Kidney epithelial cell (primary cell): ENCODE results near the gene IL1B. TPM values are rescaled to one million over a fixed set of nuclear protein-coding genes. Genes with fewer than 3 reads are reported as not detected.

ENCODE experiments used
- DNase-seq: peaks from one replicate; pipeline ENCODE4 v3.0.0-alpha.2; 2010; ENCODE audit warnings: low read depth
- H3K27me3 ChIP-seq: 2 replicates; pipeline ENCODE4 v1.6.0; 2011; ENCODE audit warnings: low read length; ENCODE audit not compliant: control insufficient read depth, insufficient read depth
- H3K36me3 ChIP-seq: 2 replicates; pipeline ENCODE4 v1.5.1; 2011; ENCODE audit warnings: low read length; ENCODE audit not compliant: control insufficient read depth, insufficient read depth
- H3K4me3 ChIP-seq: 2 replicates; pipeline ENCODE4 v1.5.1; 2011; ENCODE audit warnings: low read depth, mild to moderate bottlenecking, control low read depth, low read length
- total RNA-seq: library from RNA; depleted of rRNA; stranded (reverse); fragments of >200 nt; gene quantifications from 2 replicates; pipeline ENCODE4 v1.2.3, GENCODE V29; 2015
- TF ChIP-seq, protein P1 (sequence below): IDR thresholded peaks from 2 replicates; pipeline ENCODE4 v1.5.1; 2011; ENCODE audit warnings: mild to moderate bottlenecking, moderate library complexity, low read length, control low read depth, inconsistent platforms; ENCODE audit not compliant: insufficient read depth, poor library complexity, severe bottlenecking

IL1B gene
- total RNA-seq, 1 donor from 2014 or later = 0.13 TPM

DNA sequence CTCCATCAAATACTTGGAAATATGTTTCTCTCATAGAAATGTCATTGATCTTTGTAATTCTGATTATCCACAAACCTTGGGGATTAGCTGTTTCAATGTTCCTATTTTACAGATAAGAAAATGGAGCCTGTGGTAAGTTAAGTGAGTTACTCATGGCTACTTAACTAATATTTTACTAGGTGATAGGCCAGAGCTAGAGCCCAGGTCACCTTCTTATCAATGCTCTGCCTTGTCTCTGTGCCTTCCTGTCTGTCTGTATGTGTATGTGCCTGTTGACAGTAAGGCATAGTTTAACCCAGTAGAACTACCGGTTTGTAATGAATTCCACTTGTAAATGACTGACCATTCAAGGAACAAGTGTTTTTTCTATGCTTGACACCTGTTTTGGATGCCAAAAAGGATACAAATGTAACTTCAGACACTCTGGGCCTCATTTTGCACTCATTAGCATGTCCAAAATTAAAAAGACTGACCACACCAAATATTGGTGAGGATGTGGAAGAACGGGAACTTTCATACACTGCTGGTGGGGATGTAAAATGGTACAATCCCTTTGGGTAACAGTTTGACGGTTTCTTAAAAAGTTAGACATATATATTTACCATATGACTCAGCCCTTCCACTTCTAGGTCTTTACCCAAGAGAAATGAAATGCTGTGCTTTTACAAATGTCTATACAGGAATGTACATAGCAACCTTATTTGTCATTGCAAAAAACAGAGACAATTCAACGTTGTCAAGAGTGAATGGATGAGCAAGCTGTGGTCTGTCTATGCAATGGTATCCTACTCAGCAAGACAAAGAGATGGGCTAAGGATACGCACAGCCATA, 32.7 kb downstream of the IL1B start:
- Histone ChIP-seq H3K4me3 (no peak overlapping the region), H3K27me3 (no peaks in the 10 kb centered on the region), H3K36me3 (no peaks in the 10 kb centered on the region)
- TF ChIP-seq, protein P1, sequence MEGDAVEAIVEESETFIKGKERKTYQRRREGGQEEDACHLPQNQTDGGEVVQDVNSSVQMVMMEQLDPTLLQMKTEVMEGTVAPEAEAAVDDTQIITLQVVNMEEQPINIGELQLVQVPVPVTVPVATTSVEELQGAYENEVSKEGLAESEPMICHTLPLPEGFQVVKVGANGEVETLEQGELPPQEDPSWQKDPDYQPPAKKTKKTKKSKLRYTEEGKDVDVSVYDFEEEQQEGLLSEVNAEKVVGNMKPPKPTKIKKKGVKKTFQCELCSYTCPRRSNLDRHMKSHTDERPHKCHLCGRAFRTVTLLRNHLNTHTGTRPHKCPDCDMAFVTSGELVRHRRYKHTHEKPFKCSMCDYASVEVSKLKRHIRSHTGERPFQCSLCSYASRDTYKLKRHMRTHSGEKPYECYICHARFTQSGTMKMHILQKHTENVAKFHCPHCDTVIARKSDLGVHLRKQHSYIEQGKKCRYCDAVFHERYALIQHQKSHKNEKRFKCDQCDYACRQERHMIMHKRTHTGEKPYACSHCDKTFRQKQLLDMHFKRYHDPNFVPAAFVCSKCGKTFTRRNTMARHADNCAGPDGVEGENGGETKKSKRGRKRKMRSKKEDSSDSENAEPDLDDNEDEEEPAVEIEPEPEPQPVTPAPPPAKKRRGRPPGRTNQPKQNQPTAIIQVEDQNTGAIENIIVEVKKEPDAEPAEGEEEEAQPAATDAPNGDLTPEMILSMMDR = no peak
- DNase-seq = no peak

DNA sequence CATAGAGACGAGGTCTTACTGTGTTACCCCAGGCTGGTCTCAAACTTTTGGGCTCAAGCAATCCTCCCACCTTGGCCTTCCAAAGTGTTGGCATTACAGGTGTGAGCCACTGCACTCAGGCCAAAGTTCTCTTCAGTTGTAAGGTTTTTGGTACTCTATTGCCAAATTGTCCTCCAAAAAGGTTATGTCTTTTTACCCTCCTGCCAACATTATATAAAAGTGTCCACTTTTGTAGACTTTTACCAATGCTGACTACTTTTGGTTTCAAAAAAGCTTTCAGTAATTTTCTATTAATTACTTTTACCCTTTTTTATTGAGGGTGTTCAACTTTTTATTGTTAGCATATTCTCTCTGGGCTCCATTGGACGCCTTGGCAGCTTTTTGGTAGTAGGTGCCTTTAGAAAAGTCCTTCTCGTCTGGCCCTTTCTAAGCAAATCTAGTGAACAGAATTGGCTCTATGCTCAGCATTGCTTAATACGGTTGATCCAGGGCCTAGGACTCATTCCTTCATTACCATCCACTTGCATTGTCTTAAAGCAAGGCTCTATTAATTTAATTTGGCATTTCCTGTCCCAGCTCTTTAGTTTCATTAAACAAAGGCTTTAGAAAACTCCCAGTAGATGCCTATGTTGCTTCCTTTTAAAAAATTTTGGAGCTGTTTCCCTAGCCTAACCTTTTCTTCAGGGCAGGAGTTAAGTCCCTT, 35.5 kb downstream of the IL1B start:
- no peaks in the 10 kb centered on the region for H3K36me3 ChIP-seq
- H3K27me3 ChIP-seq = no peaks in the 10 kb centered on the region
- no peak overlapping the region for H3K4me3 ChIP-seq
- DNase-seq = no peak
- TF ChIP-seq, protein P1 = no peak

DNA sequence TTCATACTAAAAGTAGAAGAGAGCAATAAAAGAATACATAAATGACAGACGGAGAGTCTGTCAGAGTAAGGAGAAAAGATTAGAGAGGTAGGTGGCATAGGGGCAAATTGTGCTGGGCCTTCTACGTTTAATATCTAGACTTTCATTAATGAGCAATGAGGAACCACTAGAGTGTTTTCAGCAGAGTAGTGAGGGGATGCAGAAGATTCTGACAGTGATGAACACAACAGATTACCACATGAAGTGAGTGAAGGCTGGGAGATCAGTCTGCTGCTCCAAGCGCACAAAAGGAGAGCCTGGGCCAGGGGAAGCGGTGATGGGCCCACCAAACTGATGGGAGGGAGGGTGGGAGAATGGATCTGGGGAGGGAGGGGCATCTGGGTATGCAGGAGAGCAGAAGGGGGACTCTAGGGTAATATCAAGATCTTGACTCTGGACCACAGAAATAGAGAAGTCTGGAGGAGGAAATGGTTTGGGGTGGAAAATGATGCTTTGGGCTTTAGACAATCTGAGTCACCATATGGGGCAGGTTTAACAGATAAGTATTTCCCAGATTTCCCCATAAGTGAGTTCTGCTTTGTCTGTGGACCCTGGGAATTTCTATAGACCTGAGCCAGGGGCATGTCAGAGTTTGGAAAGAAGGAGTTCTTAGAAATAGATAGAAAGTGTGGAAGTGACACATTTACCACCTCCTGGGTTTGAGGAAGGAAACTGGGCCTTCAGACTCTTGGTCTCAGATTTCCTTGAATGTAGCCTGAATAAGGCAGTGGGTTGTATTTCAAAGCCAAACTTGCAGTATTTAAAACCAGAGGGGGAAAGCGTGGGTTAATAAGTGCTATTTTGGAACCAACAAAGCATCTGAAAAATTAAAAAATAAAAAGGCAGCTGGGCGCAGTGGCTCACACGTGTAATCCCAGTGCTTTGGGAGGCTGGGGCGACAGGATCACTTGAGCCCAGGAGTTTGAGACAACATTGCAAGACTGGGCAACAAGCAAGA, 37.3 kb downstream of the IL1B start:
- Histone ChIP-seq H3K36me3 (no peaks in the 10 kb centered on the region), H3K4me3 (no peak overlapping the region), H3K27me3 (no peaks in the 10 kb centered on the region)
- TF ChIP-seq, protein P1 = no peak
- no peak for DNase-seq

DNA sequence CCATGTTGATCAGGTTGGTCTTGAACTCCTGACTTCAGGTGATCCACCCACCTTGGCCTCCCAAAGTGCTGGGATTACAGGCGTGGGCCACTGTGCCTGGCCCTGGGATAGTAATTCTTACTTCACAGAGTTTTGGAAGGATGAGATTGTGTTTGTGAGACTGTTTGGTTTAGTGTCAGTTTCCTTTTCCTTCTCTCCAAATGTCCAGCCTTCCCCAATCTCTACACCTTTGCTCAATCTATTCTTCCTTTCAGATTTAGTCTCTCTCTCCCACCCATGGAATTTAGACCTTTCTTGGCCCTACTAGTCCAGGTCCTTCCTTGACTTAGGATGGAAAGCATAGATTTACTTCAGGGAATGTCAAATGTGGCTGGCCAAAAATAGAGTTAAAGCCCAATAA, 40.1 kb downstream of the IL1B start:
- no peaks in the 10 kb centered on the region for H3K36me3 ChIP-seq
- H3K27me3 ChIP-seq = no peaks in the 10 kb centered on the region
- DNase-seq = no peak
- H3K4me3 ChIP-seq = no peak overlapping the region
- TF ChIP-seq, protein P1 = no peak

DNA sequence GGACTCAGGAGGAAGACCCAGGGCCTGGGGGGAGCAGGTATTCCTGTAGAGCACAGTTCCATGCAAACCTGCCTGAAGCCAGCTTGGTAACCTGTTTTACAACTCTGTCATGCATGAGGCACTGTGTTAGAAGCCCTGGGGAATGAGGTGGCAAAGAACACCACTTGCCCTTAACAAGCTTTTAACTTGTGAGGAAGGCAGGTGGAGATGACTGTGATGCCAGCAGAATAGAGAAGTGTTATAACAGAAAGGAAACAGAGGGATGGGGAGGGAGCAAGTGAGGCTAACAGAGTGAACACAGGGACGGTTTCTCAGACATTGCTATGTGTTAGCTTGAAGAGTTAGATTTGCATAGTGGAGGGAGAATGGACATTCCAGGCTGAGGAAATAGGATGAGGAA, 40.8 kb downstream of the IL1B start:
- Histone ChIP-seq H3K4me3 (no peak overlapping the region), H3K27me3 (no peaks in the 10 kb centered on the region), H3K36me3 (no peaks in the 10 kb centered on the region)
- no peak for DNase-seq
- TF ChIP-seq, protein P1 = no peak
